ENCODE results near the gene PKP4.

DNA sequence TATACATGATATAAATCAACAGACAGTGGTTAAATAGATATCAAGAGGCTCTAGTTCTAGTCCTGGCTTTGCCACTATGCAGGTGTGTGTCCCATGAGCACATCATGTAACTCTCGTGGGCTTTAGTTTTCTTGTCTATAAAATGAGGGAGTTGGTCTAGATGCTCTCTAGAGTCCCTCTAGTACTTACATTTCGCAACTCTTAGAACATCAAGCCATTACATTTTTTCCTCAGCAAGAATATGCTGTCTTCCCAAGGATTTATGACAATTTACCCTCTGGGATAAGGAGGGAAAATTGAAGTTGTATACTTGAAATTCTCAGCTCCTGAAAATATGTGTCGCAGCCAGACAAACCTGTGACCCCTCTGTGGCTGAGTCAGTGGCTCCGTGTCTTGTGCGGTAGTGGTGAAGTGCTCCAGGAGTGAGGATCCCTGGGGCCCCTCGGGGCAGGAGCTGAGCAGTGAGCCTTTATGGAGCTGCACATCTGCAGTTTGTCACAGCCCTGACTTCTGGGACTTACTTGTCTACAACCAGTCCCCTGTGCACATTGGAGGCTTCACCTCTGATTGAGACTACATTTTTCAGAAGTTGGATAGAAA, 6.8 kb downstream of the PKP4 start:
- no peak for TF ChIP-seq EZH2 (IDR thresholded peaks at IDR 0.05; ENCODE audit: insufficient read depth, poor library complexity, severe bottlenecking)
- no peak for TF ChIP-seq EZH2phosphoT487 (IDR thresholded peaks at IDR 0.05; ENCODE audit: insufficient read depth, low read depth)

Measured in GM23248 (cell line).